SK-N-MC (cell line): ENCODE data around the gene SPRY2.
"Not testable (repeated sequence)": the region's sequence is repeated elsewhere in the genome, so short reads cannot be mapped to it uniquely, and the experiment has no call there.

ENCODE experiments used
- EZH2 ChIP-seq: fragments of 200-600 bp; sonication (generic); IDR thresholded peaks from one replicate; pipeline ENCODE4 v1.6.1; 2017; ENCODE audit warnings: antibody characterized with exemption
- FOXP2 ChIP-seq: optimal IDR thresholded peaks from 2 replicates; pipeline ENCODE3; 2011; ENCODE audit warnings: mild to moderate bottlenecking, moderate library complexity; ENCODE audit not compliant: insufficient read depth; ENCODE audit errors: extremely low read length, control extremely low read depth
- POLR2AphosphoS5 ChIP-seq: IDR thresholded peaks from 2 replicates; pipeline ENCODE4 v1.6.1; 2012; ENCODE audit warnings: mild to moderate bottlenecking, low read depth, low read length, borderline replicate concordance

DNA sequence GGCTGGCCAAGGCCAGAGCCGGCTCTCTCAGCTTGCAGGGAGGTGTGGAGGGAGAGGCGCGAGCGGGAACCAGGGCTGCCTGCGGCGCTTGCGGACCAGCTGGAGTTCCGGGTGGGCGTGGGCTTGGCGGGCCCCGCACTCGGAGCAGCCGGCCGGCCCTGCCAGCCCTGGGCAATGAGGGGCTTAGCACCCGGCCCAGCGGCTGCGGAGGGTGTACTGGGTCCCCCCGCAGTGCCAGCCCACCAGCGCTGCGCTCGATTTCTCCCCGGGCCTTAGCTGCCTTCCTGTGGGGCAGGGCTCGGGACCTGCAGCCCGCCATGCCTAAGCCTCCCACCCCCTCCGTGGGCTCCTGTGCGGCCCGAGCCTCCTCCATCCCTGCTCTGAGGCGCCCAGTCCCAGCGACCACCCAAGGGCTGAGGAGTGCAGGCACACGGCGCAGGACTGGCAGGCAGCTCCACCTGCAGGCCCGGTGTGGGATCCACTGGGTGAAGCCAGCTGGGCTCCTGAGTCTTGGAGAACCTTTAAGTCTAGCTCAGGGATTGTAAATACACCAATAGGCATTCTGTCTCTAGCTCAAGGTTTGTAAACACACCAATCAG, 14.7 kb upstream of the SPRY2 start:
- TF ChIP-seq POLR2AphosphoS5, EZH2, FOXP2: not testable (repeated sequence)
